ENCODE measurements around the gene CNNM2. TPM values are rescaled to one million over a fixed set of nuclear protein-coding genes. Genes with fewer than 3 reads are reported as not detected.
A peak's percentile ranks its signal among the peaks of the same experiment; 100 is the strongest.
"Not testable (repeated sequence)": the region's sequence is repeated elsewhere in the genome, so short reads cannot be mapped to it uniquely, and the experiment has no call there.

Gene CNNM2
- total RNA-seq, 1 donor from 2014 or later = 2.2 TPM

GRCh38 chr10:103038570-103038969 is 120.5 kb downstream of the CNNM2 start:
- no peak for DNase-seq (ENCODE audit: low read depth, low spot score)

- DNase-seq (ENCODE audit: low read depth, low spot score) = no peak
These were observed 122.3 kb downstream of the CNNM2 start for GRCh38 chr10:103040418-103040817.

DNA sequence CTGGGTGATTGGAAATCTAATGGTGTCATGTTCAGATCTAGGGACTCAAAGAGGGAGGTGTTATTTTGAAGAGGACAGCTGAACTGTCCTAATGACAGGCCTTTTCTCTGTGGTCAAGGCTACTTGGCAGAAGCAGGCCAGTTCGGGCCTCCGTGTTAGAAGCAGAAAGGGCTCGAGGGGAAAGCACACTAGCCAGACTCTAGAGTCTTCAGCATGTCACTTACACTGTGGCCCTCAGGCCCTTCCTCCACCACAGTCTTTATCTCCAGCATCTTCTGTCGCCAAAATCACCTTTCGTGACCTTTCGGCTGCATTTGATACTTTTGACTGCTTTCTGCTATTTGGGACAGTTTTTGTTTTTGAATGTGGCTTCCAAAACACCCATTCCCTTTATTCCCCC is 123.3 kb downstream of the CNNM2 start:
- DNase-seq (ENCODE audit: low read depth, low spot score) = no peak

GRCh38 chr10:103042129-103042528 is 124.0 kb downstream of the CNNM2 start:
- DNase-seq (ENCODE audit: low read depth, low spot score) = no peak

- DNase-seq (ENCODE audit: low read depth, low spot score) = no peak
These were observed 124.8 kb downstream of the CNNM2 start for GRCh38 chr10:103042908-103043307.

DNA sequence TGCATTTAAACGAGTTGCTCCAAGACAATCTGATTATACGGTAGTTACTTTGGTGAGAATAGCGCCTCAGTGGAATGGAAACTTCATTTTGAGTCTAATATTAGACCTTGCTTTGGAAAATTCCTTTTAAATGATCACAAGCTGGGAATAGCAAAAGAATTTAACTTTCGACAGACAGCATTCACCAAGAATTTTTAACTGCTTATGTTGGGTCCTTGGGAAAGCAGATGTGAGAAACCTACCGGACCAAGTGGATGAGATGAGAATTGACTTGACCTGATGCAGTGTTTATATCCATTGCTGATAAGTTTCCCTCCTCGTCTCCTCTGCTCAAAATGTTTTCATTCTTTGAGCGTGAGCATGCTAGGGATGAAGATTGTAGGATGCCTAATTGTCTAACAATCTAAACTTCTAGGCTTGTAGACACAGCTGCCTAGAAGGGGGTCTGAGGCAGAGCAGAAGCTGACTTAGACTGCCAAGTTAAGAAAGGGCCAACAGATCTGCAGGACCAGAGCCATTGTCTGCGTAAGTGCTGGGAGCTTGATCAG is 126.9 kb downstream of the CNNM2 start:
- no peak for DNase-seq (ENCODE audit: low read depth, low spot score)

GRCh38 chr10:103045961-103046360 is 127.9 kb downstream of the CNNM2 start:
- DNase-seq (ENCODE audit: low read depth, low spot score) = no peak

DNA sequence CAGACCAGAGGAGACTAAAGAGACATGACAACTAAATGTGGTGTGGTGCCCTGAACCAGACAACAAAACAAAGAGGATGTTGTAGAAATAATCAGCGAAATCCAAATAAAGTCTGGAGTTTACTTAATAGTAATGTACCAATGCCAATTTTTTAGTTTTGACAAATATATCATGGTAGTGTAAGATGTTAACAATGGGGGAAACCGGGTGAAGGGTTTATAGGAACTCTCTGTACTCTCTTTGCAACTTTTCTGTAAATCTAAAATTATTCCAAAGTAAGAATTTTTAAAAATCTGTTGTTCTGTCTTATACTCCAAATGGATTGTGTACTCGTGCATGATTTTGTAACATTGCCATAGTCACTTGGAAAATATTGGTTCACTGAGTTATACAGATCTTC is 129.3 kb downstream of the CNNM2 start:
- DNase-seq (ENCODE audit: low read depth, low spot score) = no peak

DNA sequence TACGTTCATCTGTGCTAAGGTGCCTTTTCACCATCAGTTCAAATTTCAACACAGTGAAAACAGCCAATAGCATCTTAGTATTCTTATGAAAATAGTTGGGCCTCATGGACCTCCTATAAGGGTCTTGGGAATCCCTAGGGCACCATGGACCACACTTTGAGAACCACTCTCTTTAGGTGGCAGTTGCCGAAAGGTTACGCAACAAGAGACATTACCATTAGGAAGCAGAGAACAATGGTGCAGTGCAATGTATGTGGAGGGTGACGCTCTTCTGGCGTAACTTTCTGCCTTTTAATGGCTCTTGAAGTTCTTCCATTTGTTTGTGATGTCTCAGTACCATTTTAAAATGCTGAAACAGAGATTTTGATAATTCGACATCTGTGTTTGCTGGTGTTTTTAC is 131.1 kb downstream of the CNNM2 start:
- no peak for DNase-seq (ENCODE audit: low read depth, low spot score)

DNA sequence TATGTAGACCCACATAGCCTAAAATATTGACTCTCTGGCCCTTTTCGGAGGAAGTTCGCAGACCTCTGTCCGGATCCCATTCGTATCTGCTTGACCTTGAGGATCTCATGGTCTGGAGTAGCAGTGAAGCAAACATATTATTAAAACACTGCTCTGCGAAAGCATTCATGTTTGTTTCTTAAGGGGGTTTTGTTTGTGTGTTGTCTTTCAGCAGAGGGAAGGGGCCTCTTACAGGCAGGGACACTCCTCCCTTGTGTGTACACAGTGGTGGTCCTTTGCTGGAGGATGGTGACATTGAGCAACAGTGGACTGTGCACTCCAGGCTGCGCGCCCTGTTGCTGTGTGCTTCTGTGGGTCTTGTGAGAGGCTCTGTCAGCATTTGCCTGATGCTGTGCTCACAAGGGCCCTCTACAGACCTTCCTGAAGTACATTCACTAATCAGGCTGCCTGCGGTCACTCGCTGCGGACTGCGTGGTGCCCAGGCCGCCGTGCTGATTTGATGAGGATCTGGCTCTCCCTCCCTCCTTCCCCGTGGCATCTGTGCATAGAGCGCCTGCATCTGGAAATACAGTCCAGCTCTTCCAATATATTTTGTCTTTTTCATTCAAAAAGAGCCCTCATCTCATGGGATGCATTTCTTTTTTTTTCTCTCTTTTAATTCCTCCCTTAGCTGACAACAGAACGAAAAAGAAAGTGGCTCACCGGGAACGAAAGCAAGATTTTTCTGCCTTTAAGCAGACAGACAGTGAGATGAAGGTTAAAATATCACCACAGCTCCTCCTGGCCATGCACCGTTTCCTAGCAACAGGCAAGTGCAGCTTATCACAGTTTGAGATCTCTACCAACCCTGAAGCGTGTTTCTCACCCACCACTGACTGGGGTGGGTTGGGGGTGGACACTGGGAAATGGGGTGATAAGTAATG is 135.8 kb downstream of the CNNM2 start:
- DNase-seq (ENCODE audit: low read depth, low spot score) = peak; percentile 33

- no peak for DNase-seq (ENCODE audit: low read depth, low spot score)
These were observed 136.5 kb downstream of the CNNM2 start for GRCh38 chr10:103054621-103055020.

- no peak for DNase-seq (ENCODE audit: low read depth, low spot score)
These were observed 137.0 kb downstream of the CNNM2 start for GRCh38 chr10:103055105-103055504.

- DNase-seq (ENCODE audit: low read depth, low spot score) = no peak
These were observed 139.9 kb downstream of the CNNM2 start for GRCh38 chr10:103058034-103058433.

DNA sequence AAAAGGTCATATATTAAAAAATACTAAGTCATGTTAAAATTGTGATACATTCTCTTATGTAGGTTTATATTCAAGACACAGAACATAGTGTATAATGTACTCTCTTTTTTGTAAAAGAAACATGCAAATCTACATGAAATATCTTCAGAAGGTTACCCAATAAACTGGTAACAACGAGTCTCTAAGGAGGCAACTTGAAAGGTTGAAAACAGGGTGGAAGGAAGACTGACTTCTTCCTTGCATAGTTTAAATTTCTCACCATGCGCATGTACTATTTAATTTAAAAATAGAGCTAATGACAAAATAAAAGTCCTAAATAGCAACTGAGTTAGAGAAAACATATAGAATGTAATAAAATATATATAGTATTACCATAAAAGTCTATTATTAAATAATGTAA is 142.5 kb downstream of the CNNM2 start:
- DNase-seq (ENCODE audit: low read depth, low spot score) = no peak

DNA sequence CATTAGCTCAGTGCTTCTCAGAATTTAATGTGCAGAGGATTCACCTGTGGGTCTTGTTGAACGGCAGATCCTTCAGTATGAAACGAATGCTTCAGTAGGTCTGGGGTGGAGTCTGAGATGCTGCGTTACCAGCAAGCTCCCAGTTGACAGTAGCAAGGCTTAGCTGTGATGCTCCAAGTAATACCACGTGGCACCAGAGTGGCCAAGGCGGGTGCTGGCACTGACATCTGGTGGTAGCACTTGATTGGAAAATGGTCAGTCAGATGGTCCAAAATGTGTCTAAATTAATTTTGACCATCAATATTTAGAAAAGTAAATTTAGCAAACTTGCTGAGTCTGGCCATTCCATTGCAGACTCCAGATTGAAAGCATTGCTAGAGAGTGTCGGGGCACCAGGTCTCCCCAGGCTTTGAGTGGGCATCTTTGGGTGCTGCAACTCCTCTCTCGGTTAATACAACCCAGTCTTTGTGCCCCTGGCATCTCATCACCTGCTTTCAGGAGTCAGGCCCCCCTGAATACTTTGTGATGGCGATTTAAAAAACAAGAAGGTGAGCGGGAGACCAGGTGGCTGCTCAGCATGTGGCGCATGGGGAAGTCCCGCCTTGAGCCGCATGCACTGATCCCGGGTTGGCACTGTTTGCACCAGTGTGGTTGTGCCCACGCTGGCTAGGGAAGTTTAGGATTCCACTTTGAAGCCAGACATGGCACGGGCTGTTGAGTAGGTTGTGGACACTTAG is 144.9 kb downstream of the CNNM2 start:
- no peak for DNase-seq (ENCODE audit: low read depth, low spot score)

GRCh38 chr10:103064956-103065355 is 146.9 kb downstream of the CNNM2 start:
- DNase-seq (ENCODE audit: low read depth, low spot score) = no peak

DNA sequence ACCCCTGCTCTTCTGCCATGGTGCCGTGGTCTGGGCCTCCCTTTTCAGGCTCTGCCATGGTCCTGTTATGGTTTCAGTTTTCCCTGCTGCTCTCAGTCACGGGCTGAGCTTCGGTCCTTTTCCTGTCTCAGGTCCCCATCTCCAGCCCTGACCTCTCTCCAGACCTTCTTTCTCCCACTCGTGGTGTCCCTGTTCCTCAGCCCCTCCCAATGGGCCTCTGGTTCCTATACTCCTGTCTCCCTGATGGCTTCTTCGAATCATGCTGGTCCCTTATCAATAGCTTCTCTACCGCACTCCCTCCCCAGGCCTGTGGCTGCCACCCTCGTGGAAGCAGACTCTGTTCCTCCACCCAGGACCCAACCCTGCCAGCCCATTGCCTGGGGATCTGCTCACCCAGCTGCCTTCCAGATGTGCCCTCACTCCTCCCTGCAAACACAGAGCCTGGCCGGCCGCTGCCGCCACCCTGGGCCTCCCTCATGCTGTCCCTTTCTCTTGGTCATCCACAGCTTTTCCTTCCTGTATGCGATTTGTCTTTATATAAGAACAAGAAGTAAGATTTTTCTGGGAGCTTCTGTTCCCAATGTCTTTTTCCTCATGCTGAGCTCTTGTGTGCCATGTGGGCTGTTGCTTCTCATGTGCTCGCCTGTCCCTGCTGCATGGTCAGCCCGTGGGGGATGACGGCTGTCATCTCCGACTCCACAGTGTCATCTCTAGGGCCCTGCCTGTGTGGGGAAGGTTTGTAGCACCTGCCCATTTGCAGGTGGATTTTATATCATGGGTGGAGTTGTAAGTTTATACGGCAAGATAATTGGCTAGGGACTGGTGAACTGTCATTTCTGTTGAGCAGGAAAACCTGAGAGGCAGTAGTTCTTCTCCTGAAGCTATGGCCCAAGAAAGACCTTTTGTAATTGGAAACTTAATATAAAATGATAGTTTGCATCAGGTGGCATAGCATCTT is 148.3 kb downstream of the CNNM2 start:
- DNase-seq (ENCODE audit: low read depth, low spot score) = no peak

- not testable (repeated sequence) for DNase-seq (ENCODE audit: low read depth, low spot score)
These were observed 149.0 kb downstream of the CNNM2 start for GRCh38 chr10:103067099-103067477.

GRCh38 chr10:103067484-103067883 is 149.4 kb downstream of the CNNM2 start:
- no peak for DNase-seq (ENCODE audit: low read depth, low spot score)

DNA sequence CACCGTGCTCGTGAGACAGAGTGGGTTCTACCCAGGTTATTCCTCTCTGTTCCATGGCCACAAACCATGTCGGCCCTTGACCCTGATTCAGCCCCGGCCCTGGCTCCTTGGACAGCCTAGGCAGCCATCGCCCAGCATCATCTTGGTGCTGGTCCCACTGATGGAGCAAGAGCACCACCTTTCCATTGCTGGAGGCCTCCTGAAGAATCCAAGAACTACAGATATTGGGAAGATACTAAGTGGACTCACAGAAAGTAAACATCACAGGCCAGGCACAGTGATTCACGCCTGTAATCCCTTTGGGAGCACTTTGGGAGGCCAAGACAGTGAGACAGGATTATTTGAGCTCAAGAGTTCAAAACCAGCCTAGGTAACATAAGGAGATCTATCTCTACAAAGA is 149.9 kb downstream of the CNNM2 start:
- no peak for DNase-seq (ENCODE audit: low read depth, low spot score)
